Activated naive CD4-positive, alpha-beta T cell treated with anti-CD3 and anti-CD28 coated beads, Interleukin-2, amount 50 U/mL, for 24 hours (primary cell): ENCODE data around the gene LONRF2.

Experiments used
- H3K27ac Mint-ChIP-seq: one replicate; pipeline ENCODE4 v1.8.0; 2021; ENCODE audit warnings: mild to moderate bottlenecking, mixed read lengths
- H3K27me3 Mint-ChIP-seq: one replicate; pipeline ENCODE4 v1.8.0; 2021; ENCODE audit warnings: mixed read lengths
- H3K36me3 Mint-ChIP-seq: one replicate; pipeline ENCODE4 v1.8.0; 2021; ENCODE audit warnings: mixed read lengths
- H3K4me1 Mint-ChIP-seq: one replicate; pipeline ENCODE4 v1.8.0; 2021; ENCODE audit warnings: mixed read lengths
- H3K4me3 Mint-ChIP-seq: one replicate; pipeline ENCODE4 v1.8.0; 2021; ENCODE audit warnings: mild to moderate bottlenecking, mixed read lengths
- H3K9me3 Mint-ChIP-seq: one replicate; pipeline ENCODE4 v1.8.0; 2021; ENCODE audit warnings: mixed read lengths

Gene LONRF2

GRCh38 chr2:100285691-100286090, 36.6 kb downstream of the LONRF2 start:
- Mint-ChIP-seq H3K9me3 (no peaks in the 10 kb centered on the region), H3K4me3 (no peak overlapping the region), H3K36me3 (no peaks in the 10 kb centered on the region), H3K4me1 (no peaks in the 10 kb centered on the region), H3K27ac (no peak overlapping the region), H3K27me3 (peaks cover 9% of the 10 kb centered on the region)

DNA sequence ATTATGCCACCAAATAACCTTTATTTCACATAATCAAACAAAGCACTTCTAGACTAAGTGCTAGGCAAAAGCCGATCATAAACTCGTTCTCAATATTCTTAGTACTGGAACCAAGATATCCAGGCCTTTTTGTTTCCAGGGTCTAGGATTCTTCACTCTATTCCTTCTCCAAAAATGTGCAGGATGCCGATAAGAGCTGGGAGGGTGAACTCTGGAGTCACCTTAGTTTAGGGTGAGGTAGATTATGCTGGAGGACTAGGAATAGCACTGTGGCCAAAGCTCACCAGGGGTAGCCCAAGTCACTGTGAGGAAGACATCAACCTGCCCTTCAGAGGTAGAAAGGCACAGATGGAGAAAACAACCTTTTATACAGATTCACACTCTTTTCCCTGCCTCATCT, 37.3 kb downstream of the LONRF2 start:
- peaks cover 12% of the 10 kb centered on the region for H3K27me3 Mint-ChIP-seq
- no peaks in the 10 kb centered on the region for H3K4me1 Mint-ChIP-seq
- no peak overlapping the region for H3K27ac Mint-ChIP-seq
- H3K4me3 Mint-ChIP-seq, result no peak overlapping the region
- H3K9me3 Mint-ChIP-seq, result no peaks in the 10 kb centered on the region
- H3K36me3 Mint-ChIP-seq, result no peaks in the 10 kb centered on the region

DNA sequence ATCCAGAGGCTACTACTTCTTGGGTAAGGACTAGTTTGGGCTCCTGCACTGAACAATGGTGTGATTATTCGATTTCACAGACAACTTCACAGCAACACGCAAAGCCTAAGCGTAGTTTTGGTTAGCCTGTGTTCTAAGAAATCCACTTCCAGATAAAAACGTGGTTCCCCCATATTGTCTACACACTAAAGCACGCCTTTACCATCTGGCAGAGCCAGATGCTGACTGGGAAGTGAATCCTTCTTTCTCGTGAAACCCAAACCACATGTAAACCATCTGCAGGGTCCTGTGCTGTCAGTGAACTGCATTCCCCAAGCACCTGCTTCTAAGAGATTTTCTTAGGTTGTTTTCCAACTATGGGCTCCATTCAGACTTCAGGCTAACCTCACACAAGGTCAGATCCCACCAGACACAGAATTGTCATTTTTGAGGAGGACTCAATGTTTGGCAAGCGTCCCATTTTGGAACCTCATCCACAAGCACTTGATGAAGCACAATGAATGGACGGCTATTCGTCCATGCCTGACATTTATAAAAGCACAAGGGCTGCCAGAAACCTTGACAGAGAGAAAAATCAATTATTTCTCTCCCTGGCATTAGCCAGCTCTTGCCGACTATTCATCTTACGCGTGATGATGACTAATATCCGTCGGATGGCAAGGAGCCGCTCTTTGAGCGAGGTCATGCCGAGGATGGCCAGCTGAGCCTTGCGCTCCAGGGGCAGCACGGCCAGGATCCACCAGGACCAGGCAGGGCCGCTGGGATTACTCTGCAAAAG, 38.4 kb downstream of the LONRF2 start:
- H3K4me1 Mint-ChIP-seq, result no peaks in the 10 kb centered on the region
- H3K4me3 Mint-ChIP-seq, result no peak overlapping the region
- no peaks in the 10 kb centered on the region for H3K36me3 Mint-ChIP-seq
- peaks cover 19% of the 10 kb centered on the region for H3K27me3 Mint-ChIP-seq
- H3K27ac Mint-ChIP-seq, result no peak overlapping the region
- H3K9me3 Mint-ChIP-seq, result no peaks in the 10 kb centered on the region

- no peak overlapping the region for H3K27ac Mint-ChIP-seq
- no peak overlapping the region for H3K4me3 Mint-ChIP-seq
- H3K27me3 Mint-ChIP-seq, result peaks cover 20% of the 10 kb centered on the region
- H3K9me3 Mint-ChIP-seq, result no peaks in the 10 kb centered on the region
- no peaks in the 10 kb centered on the region for H3K4me1 Mint-ChIP-seq
- H3K36me3 Mint-ChIP-seq, result no peaks in the 10 kb centered on the region
Measured at GRCh38 chr2:100281521-100282438, 40.5 kb downstream of the LONRF2 start.

DNA sequence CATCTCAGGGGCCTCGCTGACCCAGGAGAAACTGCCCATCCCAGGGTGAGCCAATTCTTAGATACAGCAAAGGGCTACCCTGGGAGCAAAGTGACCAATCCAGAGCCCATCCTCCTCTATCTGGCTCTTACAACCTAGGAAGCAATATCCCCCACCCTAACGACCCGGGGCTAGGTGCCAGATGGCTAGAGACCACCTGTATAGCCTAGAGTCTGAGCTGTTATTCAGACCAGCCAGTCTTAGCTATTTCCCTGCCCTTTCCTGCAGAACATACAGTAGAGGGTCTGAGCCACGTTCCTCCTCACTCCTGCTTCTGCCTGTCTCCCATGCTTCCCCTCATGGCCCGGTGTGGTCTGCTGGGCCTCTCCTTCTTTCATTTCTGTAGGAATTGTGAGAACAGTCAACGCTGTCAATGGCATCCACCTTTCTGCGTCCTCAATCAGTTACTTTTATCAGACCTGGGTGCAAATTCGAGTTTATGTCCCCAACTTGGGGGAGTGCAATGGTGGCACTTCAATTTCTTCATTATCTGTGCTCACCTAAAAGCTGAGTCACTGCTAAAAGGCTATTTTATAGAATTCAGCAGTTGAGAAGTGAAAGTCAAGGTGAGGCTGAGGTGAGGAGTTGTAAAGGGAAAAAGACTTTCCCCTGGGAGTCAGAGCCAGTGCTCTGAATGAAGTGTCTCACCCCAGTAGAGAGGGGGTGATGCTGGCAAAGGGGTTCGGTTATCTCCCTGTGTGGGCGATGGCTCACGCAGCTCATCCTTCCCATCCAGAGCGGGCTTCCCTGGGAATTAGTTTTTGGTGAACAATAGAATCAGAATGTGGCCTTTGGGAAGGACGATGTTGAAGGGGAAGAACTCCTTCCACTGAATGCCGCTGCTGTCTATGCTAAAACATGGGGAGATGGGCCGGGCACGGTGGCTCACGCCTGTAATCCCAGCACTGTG, 42.4 kb downstream of the LONRF2 start:
- H3K36me3 Mint-ChIP-seq, result no peaks in the 10 kb centered on the region
- no peaks in the 10 kb centered on the region for H3K4me1 Mint-ChIP-seq
- no peaks in the 10 kb centered on the region for H3K9me3 Mint-ChIP-seq
- peaks cover 17% of the 10 kb centered on the region for H3K27me3 Mint-ChIP-seq
- H3K27ac Mint-ChIP-seq, result no peak overlapping the region
- no peak overlapping the region for H3K4me3 Mint-ChIP-seq

- H3K36me3 Mint-ChIP-seq, result no peaks in the 10 kb centered on the region
- H3K4me3 Mint-ChIP-seq, result no peak overlapping the region
- no peaks in the 10 kb centered on the region for H3K9me3 Mint-ChIP-seq
- H3K27ac Mint-ChIP-seq, result no peak overlapping the region
- H3K4me1 Mint-ChIP-seq, result no peaks in the 10 kb centered on the region
- peaks cover 15% of the 10 kb centered on the region for H3K27me3 Mint-ChIP-seq
Measured at GRCh38 chr2:100278986-100279385, 43.3 kb downstream of the LONRF2 start.

DNA sequence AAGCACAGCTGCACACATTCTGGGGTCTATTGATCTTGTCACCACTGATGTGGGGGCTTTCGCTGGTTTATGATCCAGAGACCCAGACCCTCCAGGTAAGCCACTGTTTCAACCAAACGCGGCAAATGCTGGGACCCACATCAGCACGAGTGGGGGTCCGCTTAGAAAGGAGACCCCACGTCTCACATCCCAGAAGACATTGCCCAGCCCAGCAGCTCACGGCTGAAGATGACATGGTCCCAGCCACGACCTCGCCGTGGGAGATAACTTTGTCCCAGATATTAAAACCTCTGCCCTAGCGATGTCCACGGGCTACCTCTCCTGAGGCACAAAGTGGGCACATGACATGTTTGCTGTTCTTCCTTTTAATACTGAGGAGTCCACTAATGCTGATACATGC, 43.8 kb downstream of the LONRF2 start:
- no peak overlapping the region for H3K4me3 Mint-ChIP-seq
- peaks cover 4% of the 10 kb centered on the region for H3K4me1 Mint-ChIP-seq
- peaks cover 15% of the 10 kb centered on the region for H3K27me3 Mint-ChIP-seq

DNA sequence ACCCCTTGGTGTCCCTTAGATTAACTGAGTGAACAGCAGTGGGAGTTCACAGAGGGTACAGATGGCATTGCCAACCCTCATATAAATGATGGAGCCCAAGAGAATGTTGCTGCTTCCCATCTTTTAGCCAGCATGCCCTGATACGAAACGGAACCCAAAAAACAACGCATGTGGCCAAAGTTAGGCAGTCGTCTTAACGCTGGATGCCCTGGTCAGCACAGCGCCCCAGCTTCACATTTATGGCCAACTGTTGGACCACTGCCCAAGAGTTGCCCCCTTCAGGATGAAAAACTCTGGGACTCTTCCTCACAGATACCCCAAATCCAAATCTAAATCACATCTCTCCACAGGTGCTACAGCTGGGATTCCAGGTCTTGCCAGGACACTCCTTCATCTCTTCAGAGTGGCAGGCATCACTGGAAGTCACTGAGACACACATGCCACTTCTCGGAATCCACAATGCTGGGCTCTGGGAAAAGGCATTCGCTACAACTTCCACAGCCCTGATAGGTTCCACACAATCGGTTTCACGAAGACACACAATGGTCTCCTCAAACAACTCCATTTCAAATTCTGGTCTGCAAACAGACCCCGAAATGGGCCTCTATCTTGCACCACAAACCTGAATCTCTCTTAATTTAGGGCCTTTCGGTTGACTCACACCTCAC, 44.6 kb downstream of the LONRF2 start:
- Mint-ChIP-seq H3K36me3 (no peaks in the 10 kb centered on the region), H3K4me3 (no peak overlapping the region), H3K27me3 (peaks cover 15% of the 10 kb centered on the region), H3K4me1 (peaks cover 4% of the 10 kb centered on the region), H3K9me3 (no peaks in the 10 kb centered on the region), H3K27ac (no peak overlapping the region)

More for the DNA sequence above, 43.8 kb downstream of the LONRF2 start:
- Mint-ChIP-seq H3K9me3 (no peaks in the 10 kb centered on the region), H3K36me3 (no peaks in the 10 kb centered on the region), H3K27ac (no peak overlapping the region)

DNA sequence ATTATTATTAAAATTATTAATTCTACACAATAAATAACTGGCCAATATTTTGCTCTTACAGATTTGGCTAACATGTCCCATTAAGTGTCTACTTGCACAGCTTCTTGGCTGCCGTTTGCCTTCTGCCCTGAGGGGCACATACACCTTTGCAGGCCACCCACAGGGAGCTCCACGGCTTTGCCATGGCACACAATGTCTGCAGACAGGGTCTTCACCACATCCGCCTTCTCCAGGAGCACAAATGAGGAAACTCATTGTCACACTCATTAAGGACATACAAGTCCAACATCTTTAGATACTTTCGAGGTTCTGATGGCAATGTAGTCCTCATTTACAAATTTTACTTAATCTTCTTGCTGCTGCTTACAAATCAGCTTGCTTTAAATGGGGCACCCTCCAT, 45.6 kb downstream of the LONRF2 start:
- H3K4me1 Mint-ChIP-seq, result peaks cover 4% of the 10 kb centered on the region
- no peaks in the 10 kb centered on the region for H3K9me3 Mint-ChIP-seq
- no peak overlapping the region for H3K4me3 Mint-ChIP-seq
- no peak overlapping the region for H3K27ac Mint-ChIP-seq
- H3K36me3 Mint-ChIP-seq, result no peaks in the 10 kb centered on the region
- H3K27me3 Mint-ChIP-seq, result peaks cover 15% of the 10 kb centered on the region

GRCh38 chr2:100275200-100275589, 47.1 kb downstream of the LONRF2 start:
- no peak overlapping the region for H3K4me3 Mint-ChIP-seq
- no peaks in the 10 kb centered on the region for H3K36me3 Mint-ChIP-seq
- peaks cover 11% of the 10 kb centered on the region for H3K27me3 Mint-ChIP-seq
- H3K9me3 Mint-ChIP-seq, result no peaks in the 10 kb centered on the region
- H3K27ac Mint-ChIP-seq, result no peak overlapping the region
- peaks cover 4% of the 10 kb centered on the region for H3K4me1 Mint-ChIP-seq

- Mint-ChIP-seq H3K36me3 (no peaks in the 10 kb centered on the region), H3K27ac (no peak overlapping the region), H3K27me3 (peaks cover 7% of the 10 kb centered on the region), H3K4me1 (peaks cover 4% of the 10 kb centered on the region), H3K4me3 (no peak overlapping the region), H3K9me3 (no peaks in the 10 kb centered on the region)
Measured at GRCh38 chr2:100274566-100275199, 47.6 kb downstream of the LONRF2 start.

- Mint-ChIP-seq H3K4me1 (peaks cover 4% of the 10 kb centered on the region), H3K27me3 (peaks cover 4% of the 10 kb centered on the region), H3K9me3 (no peaks in the 10 kb centered on the region), H3K4me3 (no peak overlapping the region), H3K27ac (no peak overlapping the region), H3K36me3 (no peaks in the 10 kb centered on the region)
Measured at GRCh38 chr2:100274076-100274475, 48.2 kb downstream of the LONRF2 start.

GRCh38 chr2:100273387-100273786, 48.9 kb downstream of the LONRF2 start:
- Mint-ChIP-seq H3K27ac (no peak overlapping the region), H3K9me3 (no peaks in the 10 kb centered on the region)

DNA sequence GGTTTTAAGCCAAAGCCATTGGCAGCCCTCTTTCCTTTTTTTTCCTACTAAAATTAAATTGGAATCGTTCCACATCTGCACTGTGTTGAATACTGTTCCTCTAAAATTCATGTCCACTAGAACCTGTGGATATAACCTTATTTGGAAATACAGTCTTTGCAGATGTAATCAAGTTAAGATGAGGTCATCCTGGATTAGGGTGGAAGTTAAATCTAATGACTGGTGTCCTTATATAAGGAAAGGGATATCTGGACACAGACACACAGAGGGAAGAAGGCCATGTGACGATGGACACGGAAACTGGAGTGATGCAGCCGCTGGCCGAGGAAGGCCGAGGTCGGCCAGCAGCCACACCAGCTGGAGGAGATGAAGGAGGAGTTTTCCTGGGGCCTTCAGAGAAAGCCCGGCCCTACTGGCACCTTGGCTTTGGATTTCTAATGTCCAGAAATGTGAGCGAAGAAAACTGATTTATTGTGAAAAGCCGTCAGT, 49.4 kb downstream of the LONRF2 start:
- no peaks in the 10 kb centered on the region for H3K36me3 Mint-ChIP-seq
- H3K4me3 Mint-ChIP-seq, result no peak overlapping the region
- H3K27ac Mint-ChIP-seq, result no peak overlapping the region
- peaks cover 4% of the 10 kb centered on the region for H3K4me1 Mint-ChIP-seq
- H3K27me3 Mint-ChIP-seq, result no peaks in the 10 kb centered on the region
- no peaks in the 10 kb centered on the region for H3K9me3 Mint-ChIP-seq

More at GRCh38 chr2:100273387-100273786, 48.9 kb downstream of the LONRF2 start:
- H3K36me3 Mint-ChIP-seq, result no peaks in the 10 kb centered on the region
- H3K4me3 Mint-ChIP-seq, result no peak overlapping the region
- H3K27me3 Mint-ChIP-seq, result no peaks in the 10 kb centered on the region
- H3K4me1 Mint-ChIP-seq, result peaks cover 4% of the 10 kb centered on the region
